Endothelial cell (in vitro differentiated cells): Measurements from ENCODE around the gene FZD1. TPM values are rescaled to one million over a fixed set of nuclear protein-coding genes. Genes with fewer than 3 reads are reported as not detected.

ENCODE experiments used
- DNase-seq: peaks from one replicate; pipeline ENCODE4 v3.0.0; 2021; ENCODE audit warnings: low spot score
- H3K27ac Mint-ChIP-seq: one replicate; pipeline ENCODE4 v1.8.0; 2021; ENCODE audit warnings: mixed read lengths, inconsistent platforms; ENCODE audit not compliant: unreplicated experiment
- H3K27me3 Mint-ChIP-seq: one replicate; pipeline ENCODE4 v1.8.0; 2021; ENCODE audit warnings: mild to moderate bottlenecking, moderate library complexity, mixed read lengths, inconsistent platforms; ENCODE audit not compliant: unreplicated experiment
- H3K36me3 Mint-ChIP-seq: one replicate; pipeline ENCODE4 v1.8.0; 2021; ENCODE audit warnings: mild to moderate bottlenecking, low read depth, mixed read lengths, inconsistent platforms; ENCODE audit not compliant: unreplicated experiment
- H3K4me1 Mint-ChIP-seq: one replicate; pipeline ENCODE4 v1.8.0; 2021; ENCODE audit warnings: mild to moderate bottlenecking, mixed read lengths, inconsistent platforms; ENCODE audit not compliant: unreplicated experiment
- H3K4me3 Mint-ChIP-seq: one replicate; pipeline ENCODE4 v1.8.0; 2021; ENCODE audit warnings: mild to moderate bottlenecking, mixed read lengths, inconsistent platforms; ENCODE audit not compliant: unreplicated experiment
- H3K9me3 Mint-ChIP-seq: one replicate; pipeline ENCODE4 v1.8.0; 2021; ENCODE audit warnings: mixed read lengths, inconsistent platforms; ENCODE audit not compliant: unreplicated experiment
- CTCF ChIP-seq: fragments of 200-600 bp; sonication (generic); IDR thresholded peaks from one replicate; pipeline ENCODE4 v1.5.0; 2021; ENCODE audit warnings: antibody characterized with exemption; ENCODE audit not compliant: unreplicated experiment
- total RNA-seq: library from RNA; stranded (reverse); fragmentation: NEBNext Ultra II Directional; extraction: Animal tissue kit (Norgen Biotek cat#: 25700); gene quantifications from one replicate; pipeline ENCODE4 v1.2.1, GENCODE V29; 2021; ENCODE audit not compliant: unreplicated experiment

Gene FZD1
- total RNA-seq, 1 donor from 2014 or later = 38.7 TPM

DNA sequence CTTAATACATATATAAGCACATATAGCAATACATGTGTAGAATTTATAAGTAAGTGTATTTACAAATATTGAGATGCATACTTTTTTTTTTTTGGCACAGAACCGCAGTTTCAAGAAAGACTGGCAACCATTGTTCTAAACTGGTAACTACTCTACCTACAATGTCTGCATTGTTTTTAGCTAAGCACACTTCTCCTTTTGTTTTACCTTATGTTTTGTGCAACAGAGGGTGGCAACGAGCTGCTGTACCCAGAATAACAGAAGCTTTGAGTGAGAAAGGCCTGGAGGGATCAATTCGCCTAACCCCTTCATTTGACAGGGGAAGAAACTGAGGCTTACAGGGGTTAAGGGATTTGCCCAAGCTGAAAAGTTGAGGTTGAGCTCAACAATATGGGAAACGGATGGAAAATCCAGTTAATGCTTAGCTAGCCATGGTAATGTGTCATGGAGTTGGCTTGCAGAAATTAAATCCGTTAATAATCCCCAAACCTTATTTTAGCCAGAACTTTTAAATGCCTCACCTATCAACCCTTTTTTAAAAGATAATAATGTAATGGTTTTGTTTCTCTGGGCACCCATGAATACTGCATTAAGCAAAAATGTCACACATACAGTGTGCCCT, 25.5 kb downstream of the FZD1 start:
- no peaks in the 10 kb centered on the region for H3K9me3 Mint-ChIP-seq
- no peak overlapping the region for H3K4me3 Mint-ChIP-seq
- H3K27ac Mint-ChIP-seq = no peak overlapping the region
- H3K36me3 Mint-ChIP-seq = no peaks in the 10 kb centered on the region
- H3K27me3 Mint-ChIP-seq = peaks cover 1% of the 10 kb centered on the region
- TF ChIP-seq CTCF = no peak
- no peak for DNase-seq
- H3K4me1 Mint-ChIP-seq = no peaks in the 10 kb centered on the region

GRCh38 chr7:91291302-91291701, 27.1 kb downstream of the FZD1 start:
- Mint-ChIP-seq H3K27me3 (peaks cover 1% of the 10 kb centered on the region), H3K27ac (no peak overlapping the region)
- DNase-seq = no peak

GRCh38 chr7:91291902-91292301, 27.7 kb downstream of the FZD1 start:
- Mint-ChIP-seq H3K27me3 (no peaks in the 10 kb centered on the region), H3K4me1 (no peaks in the 10 kb centered on the region), H3K4me3 (no peak overlapping the region), H3K9me3 (no peaks in the 10 kb centered on the region), H3K27ac (no peak overlapping the region), H3K36me3 (no peaks in the 10 kb centered on the region)
- TF ChIP-seq CTCF = no peak
- DNase-seq = no peak

More at GRCh38 chr7:91291302-91291701, 27.1 kb downstream of the FZD1 start:
- H3K9me3 Mint-ChIP-seq = no peaks in the 10 kb centered on the region
- no peaks in the 10 kb centered on the region for H3K36me3 Mint-ChIP-seq
- H3K4me3 Mint-ChIP-seq = no peak overlapping the region
- no peak for TF ChIP-seq CTCF
- no peaks in the 10 kb centered on the region for H3K4me1 Mint-ChIP-seq

- no peak overlapping the region for H3K27ac Mint-ChIP-seq
- no peaks in the 10 kb centered on the region for H3K27me3 Mint-ChIP-seq
- no peak overlapping the region for H3K4me3 Mint-ChIP-seq
- no peaks in the 10 kb centered on the region for H3K4me1 Mint-ChIP-seq
- no peak for TF ChIP-seq CTCF
- H3K9me3 Mint-ChIP-seq = no peaks in the 10 kb centered on the region
- no peak for DNase-seq
- no peaks in the 10 kb centered on the region for H3K36me3 Mint-ChIP-seq
Measured at GRCh38 chr7:91292506-91292905, 28.3 kb downstream of the FZD1 start.

DNA sequence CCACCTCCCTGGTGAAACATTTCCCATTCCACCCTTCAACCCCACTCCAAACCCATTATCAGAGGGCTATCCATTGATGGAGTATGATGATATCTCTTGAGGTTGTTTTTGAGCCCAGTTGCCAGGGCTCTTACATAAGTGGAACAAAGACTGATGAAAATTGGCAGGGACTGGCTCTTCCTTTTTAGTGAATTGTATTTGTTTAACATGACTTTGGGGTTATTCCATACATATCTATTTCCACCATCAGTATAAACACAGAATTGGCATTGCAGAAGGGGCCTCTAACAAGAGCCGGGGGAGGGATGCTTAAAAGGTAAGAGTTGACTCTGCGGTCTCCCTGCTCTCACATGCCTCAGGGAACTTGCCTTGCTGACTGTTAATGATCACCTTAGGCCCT, 28.9 kb downstream of the FZD1 start:
- DNase-seq = no peak
- Mint-ChIP-seq H3K27me3 (no peaks in the 10 kb centered on the region), H3K9me3 (no peaks in the 10 kb centered on the region), H3K27ac (no peak overlapping the region), H3K4me3 (no peak overlapping the region), H3K4me1 (no peaks in the 10 kb centered on the region), H3K36me3 (no peaks in the 10 kb centered on the region)
- no peak for TF ChIP-seq CTCF
